LNCaP clone FGC (cell line): ENCODE results near the gene IL17C.

Experiments
- DNase-seq: peaks from one replicate; pipeline ENCODE4 v3.0.0-alpha.2; 2011; ENCODE audit warnings: low read depth
- H3K4me3 ChIP-seq: 2 replicates; pipeline ENCODE4 v1.5.1; 2011; ENCODE audit warnings: mild to moderate bottlenecking, low read depth, low read length, control low read depth
- TF ChIP-seq, protein P1 (sequence below): IDR thresholded peaks from 2 replicates; pipeline ENCODE4 v1.5.1; 2012; ENCODE audit warnings: mild to moderate bottlenecking; ENCODE audit not compliant: control insufficient read depth, insufficient read depth; ENCODE audit errors: extremely low read depth

The IL17C gene

DNA sequence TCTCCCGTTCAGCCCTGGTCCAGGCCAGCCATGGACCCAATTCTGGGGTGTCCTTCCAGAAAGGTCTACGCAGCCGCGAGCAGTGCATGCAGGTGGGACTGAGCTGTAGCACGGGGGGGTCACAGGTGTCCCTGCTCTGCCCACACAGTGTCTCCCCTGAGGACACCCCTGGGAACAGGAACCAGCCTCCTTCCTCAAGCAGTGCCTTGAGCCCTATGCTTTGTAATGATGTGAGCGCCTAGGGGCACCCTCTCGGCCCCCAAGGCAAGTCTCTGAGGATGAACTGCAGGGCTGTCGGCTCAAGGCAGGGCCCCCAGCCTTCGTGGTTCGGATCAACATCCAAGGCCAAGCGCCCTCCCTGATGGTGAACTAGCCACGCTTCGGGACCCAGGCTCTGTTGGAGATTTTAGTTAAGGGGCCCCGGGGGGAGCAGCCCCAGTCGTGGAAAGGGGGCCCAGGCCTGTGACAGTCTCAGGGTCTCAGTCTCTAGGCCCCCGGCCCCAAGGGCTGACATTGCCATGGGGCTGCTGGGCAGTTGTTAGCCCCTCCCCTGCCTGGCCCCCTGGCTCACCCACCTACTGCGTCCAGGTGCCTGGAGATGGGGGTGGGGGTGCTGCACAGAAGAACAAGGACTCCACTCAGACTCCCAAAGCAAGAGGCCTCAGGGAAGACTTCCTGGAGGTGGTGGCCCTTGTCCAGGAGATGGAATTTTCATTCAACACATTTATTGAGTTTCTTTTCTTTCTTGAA, 2.3 kb downstream of the IL17C start:
- H3K4me3 ChIP-seq, result no peak overlapping the region
- TF ChIP-seq, protein P1, sequence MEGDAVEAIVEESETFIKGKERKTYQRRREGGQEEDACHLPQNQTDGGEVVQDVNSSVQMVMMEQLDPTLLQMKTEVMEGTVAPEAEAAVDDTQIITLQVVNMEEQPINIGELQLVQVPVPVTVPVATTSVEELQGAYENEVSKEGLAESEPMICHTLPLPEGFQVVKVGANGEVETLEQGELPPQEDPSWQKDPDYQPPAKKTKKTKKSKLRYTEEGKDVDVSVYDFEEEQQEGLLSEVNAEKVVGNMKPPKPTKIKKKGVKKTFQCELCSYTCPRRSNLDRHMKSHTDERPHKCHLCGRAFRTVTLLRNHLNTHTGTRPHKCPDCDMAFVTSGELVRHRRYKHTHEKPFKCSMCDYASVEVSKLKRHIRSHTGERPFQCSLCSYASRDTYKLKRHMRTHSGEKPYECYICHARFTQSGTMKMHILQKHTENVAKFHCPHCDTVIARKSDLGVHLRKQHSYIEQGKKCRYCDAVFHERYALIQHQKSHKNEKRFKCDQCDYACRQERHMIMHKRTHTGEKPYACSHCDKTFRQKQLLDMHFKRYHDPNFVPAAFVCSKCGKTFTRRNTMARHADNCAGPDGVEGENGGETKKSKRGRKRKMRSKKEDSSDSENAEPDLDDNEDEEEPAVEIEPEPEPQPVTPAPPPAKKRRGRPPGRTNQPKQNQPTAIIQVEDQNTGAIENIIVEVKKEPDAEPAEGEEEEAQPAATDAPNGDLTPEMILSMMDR, result no peak
- no peak for DNase-seq

DNA sequence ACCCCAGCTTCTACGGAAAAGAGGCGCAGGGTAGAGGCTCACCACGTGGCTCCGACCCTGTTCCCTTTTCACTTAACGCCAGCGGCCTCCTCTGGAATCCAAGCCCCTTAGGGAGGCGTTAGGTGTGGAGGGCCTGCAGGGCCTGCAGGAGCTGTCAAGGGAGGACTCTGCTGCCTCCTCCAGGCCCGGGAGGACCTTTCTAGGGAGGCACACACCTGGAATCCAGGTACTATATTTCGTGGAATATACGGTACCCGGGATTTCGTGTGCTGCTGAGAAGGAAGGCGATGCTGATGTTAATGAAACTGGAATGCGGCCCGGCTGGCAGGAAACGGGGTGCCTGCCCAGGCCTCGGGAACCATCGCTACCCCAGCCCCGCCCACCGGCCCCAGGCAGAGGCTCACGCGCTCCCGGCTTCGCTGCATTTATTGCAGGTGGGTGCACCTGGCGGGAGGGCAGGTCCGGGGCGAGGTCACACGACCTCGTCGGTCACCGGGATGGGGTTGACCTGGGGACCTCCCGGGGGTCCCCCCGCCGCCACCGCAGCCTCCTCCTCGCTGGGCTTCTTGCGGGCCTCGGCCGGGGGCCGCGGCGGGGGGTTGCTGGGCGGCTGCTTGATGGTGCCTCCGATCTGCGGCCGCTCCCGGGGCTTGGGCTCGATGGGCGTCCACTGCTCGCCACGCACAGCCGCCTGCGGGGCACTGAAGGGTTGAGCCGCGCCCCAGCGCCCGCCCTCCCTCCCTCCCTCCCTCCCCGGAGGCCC, 4.7 kb downstream of the IL17C start:
- TF ChIP-seq, protein P1, result no peak
- no peak for DNase-seq
- H3K4me3 ChIP-seq, result no peak overlapping the region

DNA sequence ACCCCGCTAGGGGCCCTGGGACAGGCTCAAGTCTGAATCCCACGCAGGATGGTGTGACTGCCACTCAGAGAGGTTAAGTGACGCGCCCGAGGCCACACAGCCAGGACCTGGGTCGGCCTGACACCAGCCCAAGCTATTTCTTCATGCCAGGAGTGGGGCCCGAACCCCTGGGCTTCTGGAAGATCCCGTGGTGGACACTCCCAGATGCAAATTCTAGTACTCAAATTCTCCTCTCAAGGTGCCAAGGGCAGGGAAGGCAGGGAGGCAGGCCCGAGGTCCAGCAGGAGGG, 5.2 kb downstream of the IL17C start:
- DNase-seq, result no peak

DNA sequence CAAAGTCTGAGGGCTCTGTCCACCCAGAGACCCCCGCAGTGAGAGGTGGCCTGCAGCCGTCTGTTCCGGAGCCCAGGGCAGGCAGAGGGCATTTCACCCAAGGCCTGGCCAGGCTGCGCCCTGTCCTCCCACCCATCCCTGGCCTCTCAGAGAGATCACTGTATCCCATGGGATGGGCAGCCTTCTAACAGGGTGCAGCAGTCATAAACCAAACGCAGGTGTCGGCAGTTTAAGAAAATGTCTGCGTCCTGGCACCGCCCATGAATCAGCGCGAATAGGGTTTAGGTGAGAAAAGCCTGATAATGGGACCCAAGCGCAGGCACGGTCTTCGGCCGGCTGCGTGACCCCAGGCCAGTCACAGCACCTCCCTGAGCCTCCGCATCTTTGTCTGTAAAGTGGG, 7.1 kb downstream of the IL17C start:
- TF ChIP-seq, protein P1, result no peak
- no peak for DNase-seq
- no peak overlapping the region for H3K4me3 ChIP-seq

More for the DNA sequence above, 5.2 kb downstream of the IL17C start:
- no peak overlapping the region for H3K4me3 ChIP-seq
- TF ChIP-seq, protein P1, result no peak

DNA sequence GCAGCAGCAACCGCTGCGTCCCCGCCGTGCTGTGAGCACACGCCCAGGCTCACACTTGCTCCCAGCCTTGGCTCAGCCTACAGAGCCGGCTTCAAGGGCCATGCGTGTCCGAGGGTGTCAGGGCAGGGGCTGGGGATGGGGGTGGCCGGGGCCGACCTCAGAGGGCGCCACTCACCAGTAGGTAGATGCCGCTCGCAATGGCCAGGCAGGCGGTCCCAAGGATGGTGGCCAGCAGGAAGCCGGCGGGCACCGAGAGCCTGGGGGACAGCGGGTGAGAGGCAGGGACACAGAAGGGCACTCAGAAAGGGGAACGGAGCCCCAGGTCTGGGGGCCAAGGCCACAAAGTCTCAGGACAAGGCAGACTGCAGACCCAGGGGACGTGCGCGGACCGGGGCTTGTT, 7.6 kb downstream of the IL17C start:
- DNase-seq, result no peak
- TF ChIP-seq, protein P1, result no peak

DNA sequence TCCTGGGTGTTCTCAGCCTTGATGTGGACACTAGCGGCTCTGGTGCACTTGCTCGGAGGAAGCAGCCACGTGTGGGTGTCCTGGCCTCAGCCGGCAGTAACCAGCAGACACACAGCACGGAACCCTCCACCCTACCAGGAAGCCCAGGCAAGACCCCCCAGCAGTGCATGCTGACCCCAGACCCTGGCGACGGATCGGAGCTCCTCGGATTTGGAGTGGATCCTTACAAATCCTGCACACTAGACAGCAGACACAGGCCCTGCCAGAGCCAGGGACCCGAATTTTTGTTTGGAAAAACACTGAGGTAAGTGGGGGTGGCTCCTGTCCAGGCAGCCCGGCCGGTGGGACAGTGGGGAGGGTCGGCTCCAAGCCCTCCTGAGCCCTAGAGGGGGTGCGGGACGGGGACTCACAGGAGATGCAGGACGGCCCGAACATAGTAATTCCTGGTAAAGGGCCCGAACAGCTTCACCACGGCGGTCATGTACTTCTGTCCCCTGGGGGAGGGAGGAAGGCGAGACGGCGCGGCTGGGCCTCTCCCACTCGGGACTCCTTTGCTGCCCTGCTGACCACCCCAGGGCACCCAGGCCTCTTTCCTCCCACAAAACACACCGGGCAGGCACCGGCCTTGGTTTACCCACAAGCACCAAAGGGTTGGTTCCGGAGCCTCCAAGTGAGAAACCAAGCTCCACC, 8.1 kb downstream of the IL17C start:
- no peak for DNase-seq
- TF ChIP-seq, protein P1, result no peak
- H3K4me3 ChIP-seq, result no peak overlapping the region

More for the DNA sequence above, 7.6 kb downstream of the IL17C start:
- no peak overlapping the region for H3K4me3 ChIP-seq
